ENCODE measurements around the gene ME3. TPM values are rescaled to one million over a fixed set of nuclear protein-coding genes. Genes with fewer than 3 reads are reported as not detected.

The ME3 gene
- polyA plus RNA-seq, 4 donors: 5.1 to 21.4 (median 7.3) TPM

DNA sequence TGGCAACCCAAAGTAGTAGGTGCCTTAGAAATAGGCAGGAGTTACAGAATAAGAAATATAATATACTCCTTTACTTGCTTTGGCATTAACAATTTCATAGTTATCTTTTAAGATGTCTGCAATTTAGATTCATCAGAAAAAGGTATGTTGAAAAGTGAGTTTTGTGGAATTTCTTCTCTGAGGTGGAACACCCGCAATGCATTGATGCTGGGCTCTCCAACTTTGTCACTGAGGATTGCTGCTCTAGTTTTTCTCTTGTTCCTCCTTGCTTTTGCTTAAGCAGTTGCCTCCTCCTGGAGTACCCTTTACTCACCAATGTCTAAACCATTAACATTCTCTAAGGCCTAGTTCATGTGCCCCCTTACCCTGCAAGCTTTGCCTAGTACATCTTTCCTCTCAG lies 14.1 kb upstream of the ME3 start:
- H3K9me3 ChIP-seq (ENCODE audit: control insufficient read depth in 2 of 2, insufficient read depth in 1 of 2, low read depth in 1 of 2, low read length in 1 of 2): no peaks in the 10 kb centered on the region
- no peak overlapping the region for H3K27ac ChIP-seq (ENCODE audit: low read depth in 1 of 3, low read length in 2 of 3)
- peaks cover 0 to 1% (median 0%) of the 10 kb centered on the region in 3 donors for H3K4me1 ChIP-seq (ENCODE audit: control insufficient read depth in 3 of 3, insufficient read depth in 2 of 3, low read depth in 1 of 3, low read length in 2 of 3)
- no peaks in the 10 kb centered on the region for H3K27me3 ChIP-seq (ENCODE audit: control insufficient read depth in 3 of 3, insufficient read depth in 3 of 3, low read length in 3 of 3)
- WGBS, 3 donors: 90 to 100% (median 96%) methylated on average over 1 of the region's 1 CpG
- no peak overlapping the region for H3K4me3 ChIP-seq (ENCODE audit: low read depth in 1 of 3, low read length in 3 of 3)
- DNase-seq: no peak
- FAIRE-seq: no peak
- no peaks in the 10 kb centered on the region for H3K36me3 ChIP-seq (ENCODE audit: control insufficient read depth in 3 of 3, insufficient read depth in 2 of 3, low read depth in 1 of 3, low read length in 3 of 3)

DNA sequence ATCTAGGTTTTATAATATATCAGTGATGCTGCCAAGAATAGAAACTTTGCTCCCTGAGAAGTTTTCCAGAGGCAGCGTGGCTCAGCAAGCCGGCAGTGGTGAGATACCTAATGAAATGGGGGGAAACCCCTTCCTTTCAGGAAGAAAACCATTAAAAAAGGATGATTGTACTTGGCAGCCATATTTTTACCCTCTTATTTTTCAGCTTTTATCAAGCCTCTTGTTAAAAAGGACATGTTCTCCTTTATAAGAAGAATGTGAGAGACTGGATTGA lies 9.0 kb upstream of the ME3 start:
- DNase-seq (no peak), FAIRE-seq (no peak)
- WGBS, 3 donors: 12 to 23% (median 16%) methylated on average over 2 of the region's 2 CpGs
- Histone ChIP-seq H3K4me3 (ENCODE audit: low read depth in 1 of 3, low read length in 3 of 3) (no peak overlapping the region), H3K9me3 (ENCODE audit: control insufficient read depth in 2 of 2, insufficient read depth in 1 of 2, low read depth in 1 of 2, low read length in 1 of 2) (no peaks in the 10 kb centered on the region), H3K27me3 (ENCODE audit: control insufficient read depth in 3 of 3, insufficient read depth in 3 of 3, low read length in 3 of 3) (no peaks in the 10 kb centered on the region), H3K36me3 (ENCODE audit: control insufficient read depth in 3 of 3, insufficient read depth in 2 of 3, low read depth in 1 of 3, low read length in 3 of 3) (peaks cover 0 to 3% (median 0%) of the 10 kb centered on the region in 3 donors), H3K4me1 (ENCODE audit: control insufficient read depth in 3 of 3, insufficient read depth in 2 of 3, low read depth in 1 of 3, low read length in 2 of 3) (peaks cover 0 to 1% (median 0%) of the 10 kb centered on the region in 3 donors), H3K27ac (ENCODE audit: low read depth in 1 of 3, low read length in 2 of 3) (no peak overlapping the region)

- Histone ChIP-seq H3K27me3 (ENCODE audit: control insufficient read depth in 3 of 3, insufficient read depth in 3 of 3, low read length in 3 of 3) (no peaks in the 10 kb centered on the region), H3K4me1 (ENCODE audit: control insufficient read depth in 3 of 3, insufficient read depth in 2 of 3, low read depth in 1 of 3, low read length in 2 of 3) (peaks cover 0 to 1% (median 0%) of the 10 kb centered on the region in 3 donors), H3K9me3 (ENCODE audit: control insufficient read depth in 2 of 2, insufficient read depth in 1 of 2, low read depth in 1 of 2, low read length in 1 of 2) (no peaks in the 10 kb centered on the region), H3K27ac (ENCODE audit: low read depth in 1 of 3, low read length in 2 of 3) (no peak overlapping the region), H3K4me3 (ENCODE audit: low read depth in 1 of 3, low read length in 3 of 3) (no peak overlapping the region), H3K36me3 (ENCODE audit: control insufficient read depth in 3 of 3, insufficient read depth in 2 of 3, low read depth in 1 of 3, low read length in 3 of 3) (peaks cover 0 to 3% (median 0%) of the 10 kb centered on the region in 3 donors)
- FAIRE-seq: no peak
- no peak for DNase-seq
- 69 to 79% (median 77%) methylated on average over 5 of the region's 5 CpGs for WGBS, 3 donors
Observed at GRCh38 chr11:86680716-86681482, 8.5 kb upstream of the ME3 start.

- Histone ChIP-seq H3K27ac (ENCODE audit: low read depth in 1 of 3, low read length in 2 of 3) (no peak overlapping the region), H3K4me1 (ENCODE audit: control insufficient read depth in 3 of 3, insufficient read depth in 2 of 3, low read depth in 1 of 3, low read length in 2 of 3) (peaks cover 0 to 1% (median 0%) of the 10 kb centered on the region in 3 donors), H3K36me3 (ENCODE audit: control insufficient read depth in 3 of 3, insufficient read depth in 2 of 3, low read depth in 1 of 3, low read length in 3 of 3) (peaks cover 0 to 3% (median 0%) of the 10 kb centered on the region in 3 donors), H3K4me3 (ENCODE audit: low read depth in 1 of 3, low read length in 3 of 3) (no peak overlapping the region), H3K9me3 (ENCODE audit: control insufficient read depth in 2 of 2, insufficient read depth in 1 of 2, low read depth in 1 of 2, low read length in 1 of 2) (no peaks in the 10 kb centered on the region), H3K27me3 (ENCODE audit: control insufficient read depth in 3 of 3, insufficient read depth in 3 of 3, low read length in 3 of 3) (no peaks in the 10 kb centered on the region)
- 75 to 89% (median 87%) methylated on average over 3 of the region's 3 CpGs for WGBS, 3 donors
- DNase-seq (no peak), FAIRE-seq (no peak)
Observed at GRCh38 chr11:86678823-86679222, 6.4 kb upstream of the ME3 start.

DNA sequence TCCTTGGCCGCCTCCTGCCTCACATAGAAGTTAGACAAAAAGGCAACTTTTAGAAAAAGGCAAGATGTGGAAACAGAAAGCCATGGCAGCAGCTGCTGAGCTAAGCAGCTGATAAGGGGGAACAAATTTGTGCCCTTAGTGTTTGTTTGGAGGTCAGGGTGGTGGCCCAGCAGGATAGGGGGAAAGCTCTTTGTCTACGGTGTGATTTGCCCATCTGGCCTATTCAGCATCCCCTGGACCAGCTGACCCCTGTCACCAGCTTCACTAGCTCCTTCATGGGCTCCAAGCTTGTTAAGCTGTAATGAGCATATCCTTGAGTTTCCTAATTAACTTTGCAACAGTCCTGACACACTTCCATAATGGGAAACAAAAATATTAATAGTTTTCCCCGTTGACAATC lies 5.9 kb upstream of the ME3 start:
- Histone ChIP-seq H3K36me3 (ENCODE audit: control insufficient read depth in 3 of 3, insufficient read depth in 2 of 3, low read depth in 1 of 3, low read length in 3 of 3) (peaks cover 0 to 3% (median 0%) of the 10 kb centered on the region in 3 donors), H3K4me3 (ENCODE audit: low read depth in 1 of 3, low read length in 3 of 3) (no peak overlapping the region), H3K27ac (ENCODE audit: low read depth in 1 of 3, low read length in 2 of 3) (no peak overlapping the region), H3K27me3 (ENCODE audit: control insufficient read depth in 3 of 3, insufficient read depth in 3 of 3, low read length in 3 of 3) (no peaks in the 10 kb centered on the region), H3K9me3 (ENCODE audit: control insufficient read depth in 2 of 2, insufficient read depth in 1 of 2, low read depth in 1 of 2, low read length in 1 of 2) (no peaks in the 10 kb centered on the region), H3K4me1 (ENCODE audit: control insufficient read depth in 3 of 3, insufficient read depth in 2 of 3, low read depth in 1 of 3, low read length in 2 of 3) (peaks cover 0 to 1% (median 0%) of the 10 kb centered on the region in 3 donors)
- DNase-seq (no peak), FAIRE-seq (no peak)
- WGBS, 3 donors: 60 to 72% (median 67%) methylated on average over 3 of the region's 3 CpGs

DNA sequence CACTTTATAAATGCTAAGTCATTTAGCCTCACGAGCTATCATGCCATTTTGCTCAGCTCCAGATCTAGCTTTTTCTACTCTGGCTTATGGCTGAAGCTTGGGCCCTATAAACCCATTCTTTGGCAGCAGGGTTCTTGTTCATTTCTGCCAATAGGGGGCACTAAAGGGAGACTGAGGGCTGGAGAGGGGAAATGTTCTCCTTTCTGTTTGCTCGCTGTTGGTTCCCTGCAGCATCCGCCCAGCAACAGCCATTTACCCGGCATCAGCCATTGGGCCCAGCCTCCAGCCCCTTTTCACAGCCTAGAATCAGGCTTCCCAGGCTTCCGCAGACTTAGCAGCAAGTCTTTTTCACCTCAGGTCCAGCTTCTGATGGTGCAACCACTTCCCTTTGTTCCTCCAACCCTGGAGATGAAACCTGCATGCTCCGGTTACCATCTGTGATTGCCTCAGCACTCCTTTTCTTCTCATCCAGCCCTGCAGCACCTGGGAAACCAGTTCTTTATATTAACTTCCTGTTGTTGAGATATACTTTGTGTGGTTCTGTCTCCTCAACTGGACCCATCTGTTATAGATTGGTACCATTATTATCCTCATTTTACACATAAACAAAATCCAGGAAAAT lies 4.2 kb upstream of the ME3 start:
- Histone ChIP-seq H3K27me3 (ENCODE audit: control insufficient read depth in 3 of 3, insufficient read depth in 3 of 3, low read length in 3 of 3) (no peaks in the 10 kb centered on the region), H3K4me1 (ENCODE audit: control insufficient read depth in 3 of 3, insufficient read depth in 2 of 3, low read depth in 1 of 3, low read length in 2 of 3) (peaks cover 0 to 6% (median 0%) of the 10 kb centered on the region in 3 donors), H3K4me3 (ENCODE audit: low read depth in 1 of 3, low read length in 3 of 3) (no peak overlapping the region), H3K27ac (ENCODE audit: low read depth in 1 of 3, low read length in 2 of 3) (no peak overlapping the region), H3K9me3 (ENCODE audit: control insufficient read depth in 2 of 2, insufficient read depth in 1 of 2, low read depth in 1 of 2, low read length in 1 of 2) (no peaks in the 10 kb centered on the region), H3K36me3 (ENCODE audit: control insufficient read depth in 3 of 3, insufficient read depth in 2 of 3, low read depth in 1 of 3, low read length in 3 of 3) (peaks cover 0 to 3% (median 0%) of the 10 kb centered on the region in 3 donors)
- WGBS, 3 donors: 82 to 87% (median 86%) methylated on average over 6 of the region's 6 CpGs
- no peak for FAIRE-seq
- DNase-seq: peak; percentile 33 to 39

GRCh38 chr11:86676010-86676409 lies 3.6 kb upstream of the ME3 start:
- H3K36me3 ChIP-seq (ENCODE audit: control insufficient read depth in 3 of 3, insufficient read depth in 2 of 3, low read depth in 1 of 3, low read length in 3 of 3): peaks cover 0 to 3% (median 0%) of the 10 kb centered on the region in 3 donors
- no peaks in the 10 kb centered on the region for H3K27me3 ChIP-seq (ENCODE audit: control insufficient read depth in 3 of 3, insufficient read depth in 3 of 3, low read length in 3 of 3)
- 29 to 57% (median 48%) methylated on average over 1 of the region's 1 CpG for WGBS, 3 donors
- no peak overlapping the region for H3K4me3 ChIP-seq (ENCODE audit: low read depth in 1 of 3, low read length in 3 of 3)
- H3K9me3 ChIP-seq (ENCODE audit: control insufficient read depth in 2 of 2, insufficient read depth in 1 of 2, low read depth in 1 of 2, low read length in 1 of 2): no peaks in the 10 kb centered on the region
- H3K27ac ChIP-seq (ENCODE audit: low read depth in 1 of 3, low read length in 2 of 3): no peak overlapping the region
- peaks cover 0 to 6% (median 2%) of the 10 kb centered on the region in 3 donors for H3K4me1 ChIP-seq (ENCODE audit: control insufficient read depth in 3 of 3, insufficient read depth in 2 of 3, low read depth in 1 of 3, low read length in 2 of 3)
- peak in 1 of 2 donors; percentile 26 for DNase-seq
- FAIRE-seq: no peak

GRCh38 chr11:86675017-86675416 lies 2.6 kb upstream of the ME3 start:
- 67 to 93% (median 77%) methylated on average over 2 of the region's 2 CpGs for WGBS, 3 donors
- no peak overlapping the region for H3K27ac ChIP-seq (ENCODE audit: low read depth in 1 of 3, low read length in 2 of 3)
- peaks cover 2 to 9% (median 5%) of the 10 kb centered on the region in 3 donors for H3K4me1 ChIP-seq (ENCODE audit: control insufficient read depth in 3 of 3, insufficient read depth in 2 of 3, low read depth in 1 of 3, low read length in 2 of 3)
- peaks cover 0 to 3% (median 0%) of the 10 kb centered on the region in 3 donors for H3K36me3 ChIP-seq (ENCODE audit: control insufficient read depth in 3 of 3, insufficient read depth in 2 of 3, low read depth in 1 of 3, low read length in 3 of 3)
- H3K4me3 ChIP-seq (ENCODE audit: low read depth in 1 of 3, low read length in 3 of 3): no peak overlapping the region
- no peak for FAIRE-seq
- no peaks in the 10 kb centered on the region for H3K27me3 ChIP-seq (ENCODE audit: control insufficient read depth in 3 of 3, insufficient read depth in 3 of 3, low read length in 3 of 3)
- no peak for DNase-seq
- H3K9me3 ChIP-seq (ENCODE audit: control insufficient read depth in 2 of 2, insufficient read depth in 1 of 2, low read depth in 1 of 2, low read length in 1 of 2): no peaks in the 10 kb centered on the region
